ENCODE results near the gene SIRT4. TPM values are rescaled to one million over a fixed set of nuclear protein-coding genes. Genes with fewer than 3 reads are reported as not detected.

The SIRT4 gene
- total RNA-seq, 3 donors from 2014 or later, result 0.98 to 3.1 (median 1.6) TPM

- intact Hi-C loops (cut with DNase I; ENCODE audit: low total_unique reads), result loop anchor here (10.0 kb wide), 1 partner anchor 1655 kb away; the partner anchor contains the start of gene CFAP251
- H3K4me1 ChIP-seq, result peaks cover 28 to 29% of the 10 kb centered on the region in 2 donors
- H3K4me3 ChIP-seq, result no peak overlapping the region
- no peaks in the 10 kb centered on the region for H3K36me3 ChIP-seq
- no peaks in the 10 kb centered on the region for H3K9me3 ChIP-seq
- TF ChIP-seq POLR2A (IDR thresholded peaks at IDR 0.05), result no peak
- no peak for TF ChIP-seq CTCF (IDR thresholded peaks at IDR 0.05)
- TF ChIP-seq POLR2AphosphoS5 (IDR thresholded peaks at IDR 0.05), result peak in 1 of 3 donors; percentile 45
- DNase-seq (ENCODE audit: low spot score in 2 of 2), result no peak
- no peaks in the 10 kb centered on the region for H3K27me3 ChIP-seq
- H3K27ac ChIP-seq, result peak overlapping the region; percentile 59 to 94
These were observed 42.5 kb upstream of the SIRT4 start for GRCh38 chr12:120259418-120260202.

- intact Hi-C loops (cut with DNase I; ENCODE audit: low total_unique reads), result no loop called here
- Histone ChIP-seq H3K4me1 (peaks cover 28 to 29% of the 10 kb centered on the region in 2 donors), H3K36me3 (no peaks in the 10 kb centered on the region), H3K27me3 (no peaks in the 10 kb centered on the region), H3K27ac (no peak overlapping the region), H3K9me3 (no peaks in the 10 kb centered on the region), H3K4me3 (no peak overlapping the region)
- DNase-seq (ENCODE audit: low spot score in 2 of 2), result no peak
- no peak for TF ChIP-seq POLR2A (IDR thresholded peaks at IDR 0.05)
- no peak for TF ChIP-seq CTCF (IDR thresholded peaks at IDR 0.05)
- no peak for TF ChIP-seq POLR2AphosphoS5 (IDR thresholded peaks at IDR 0.05)
These were observed 41.5 kb upstream of the SIRT4 start for GRCh38 chr12:120260607-120261006.

- intact Hi-C loops (cut with DNase I; ENCODE audit: low total_unique reads), result no loop called here
- no peak for TF ChIP-seq POLR2A (IDR thresholded peaks at IDR 0.05)
- no peak for TF ChIP-seq CTCF (IDR thresholded peaks at IDR 0.05)
- peak in 1 of 3 donors; percentile 38 for TF ChIP-seq POLR2AphosphoS5 (IDR thresholded peaks at IDR 0.05)
- H3K27ac ChIP-seq, result peak overlapping the region; percentile 93 to 94
- DNase-seq (ENCODE audit: low spot score in 2 of 2), result no peak
- no peaks in the 10 kb centered on the region for H3K36me3 ChIP-seq
- H3K9me3 ChIP-seq, result no peaks in the 10 kb centered on the region
- peaks cover 19 to 29% of the 10 kb centered on the region in 2 donors for H3K4me1 ChIP-seq
- H3K4me3 ChIP-seq, result peak overlapping the region; percentile 96 to 98 (median 98)
- H3K27me3 ChIP-seq, result no peaks in the 10 kb centered on the region
These were observed 39.9 kb upstream of the SIRT4 start for GRCh38 chr12:120261951-120262851.

GRCh38 chr12:120262852-120263747 is 39.0 kb upstream of the SIRT4 start:
- Histone ChIP-seq H3K36me3 (no peaks in the 10 kb centered on the region), H3K4me3 (peak overlapping the region; percentile 96 to 98 (median 98)), H3K27ac (peak overlapping the region; percentile 93 to 94), H3K4me1 (peaks cover 11 to 29% of the 10 kb centered on the region in 2 donors), H3K9me3 (no peaks in the 10 kb centered on the region), H3K27me3 (no peaks in the 10 kb centered on the region)
- DNase-seq (ENCODE audit: low spot score in 2 of 2), result no peak
- intact Hi-C loops (cut with DNase I; ENCODE audit: low total_unique reads), result no loop called here
- TF ChIP-seq POLR2AphosphoS5 (IDR thresholded peaks at IDR 0.05) (peak in 1 of 3 donors; percentile 20), POLR2A (IDR thresholded peaks at IDR 0.05) (no peak)

GRCh38 chr12:120263748-120264085 is 38.4 kb upstream of the SIRT4 start:
- no peak for DNase-seq (ENCODE audit: low spot score in 2 of 2)
- peaks cover 11 to 29% of the 10 kb centered on the region in 2 donors for H3K4me1 ChIP-seq
- intact Hi-C loops (cut with DNase I; ENCODE audit: low total_unique reads), result no loop called here

More at GRCh38 chr12:120263748-120264085, 38.4 kb upstream of the SIRT4 start:
- Histone ChIP-seq H3K36me3 (no peaks in the 10 kb centered on the region), H3K9me3 (no peaks in the 10 kb centered on the region), H3K4me3 (peak overlapping the region; percentile 96 to 98 (median 98)), H3K27me3 (no peaks in the 10 kb centered on the region), H3K27ac (peak overlapping the region; percentile 93 to 94)
- TF ChIP-seq CTCF (IDR thresholded peaks at IDR 0.05) (no peak), POLR2A (IDR thresholded peaks at IDR 0.05) (no peak), POLR2AphosphoS5 (IDR thresholded peaks at IDR 0.05) (no peak)
